ENCODE data around the gene BBIP1.
"Not testable (repeated sequence)": the region's sequence is repeated elsewhere in the genome, so short reads cannot be mapped to it uniquely, and the experiment has no call there.

The BBIP1 gene

DNA sequence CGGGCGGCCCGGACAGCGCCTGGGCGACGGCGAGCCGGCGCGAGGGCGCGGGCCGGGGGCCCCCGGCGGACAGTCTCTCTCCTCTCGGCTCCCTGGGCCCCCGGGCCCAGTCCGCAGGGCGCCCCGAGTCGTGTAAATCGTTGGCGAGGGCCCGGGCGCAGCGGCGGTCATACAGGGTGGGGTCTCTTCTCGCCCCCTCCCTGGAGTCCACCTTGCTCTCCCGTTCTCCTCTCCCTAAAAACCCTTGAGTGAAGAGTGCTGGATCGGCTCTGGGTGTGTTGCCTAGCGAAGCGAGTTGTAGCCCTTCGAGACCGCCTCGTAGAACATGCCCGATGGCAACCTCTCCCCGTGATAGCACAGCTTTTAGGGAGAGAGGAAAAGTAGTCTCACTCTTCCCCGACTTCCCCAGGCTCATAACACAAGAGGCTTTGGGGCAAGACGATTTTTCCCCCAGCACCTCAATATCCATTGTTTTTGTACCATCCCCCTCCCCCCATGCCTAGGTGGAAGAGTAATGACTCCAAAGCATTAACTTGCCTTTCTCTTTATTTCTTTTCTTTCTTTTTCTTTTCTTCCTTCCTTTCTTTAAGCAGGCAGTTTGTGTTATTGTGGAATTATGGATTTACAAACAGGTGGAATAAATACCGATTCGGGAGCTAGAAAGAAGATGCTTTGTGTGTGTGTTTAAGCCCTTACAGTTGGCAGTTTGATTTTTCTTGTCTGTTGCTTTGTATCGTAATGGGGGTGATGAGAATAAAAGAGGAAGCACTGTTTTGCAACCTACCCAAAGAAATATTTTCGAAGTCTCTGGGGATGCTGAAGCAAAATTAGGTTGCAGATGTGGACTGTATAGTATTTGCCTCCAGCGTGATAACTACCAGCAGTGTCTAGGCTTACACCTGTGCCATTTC, 1.2 kb upstream of the BBIP1 start:
- DNase-seq = peak; percentile 18

GRCh38 chr10:110919349-110919931, 460 bp upstream of the BBIP1 start, which contains the start of gene SHOC2:
TSS of gene SHOC2 (plus strand) at chr10:110919604. CDS start at chr10:110964359, 44,755 bp downstream.
- DNase-seq = peak; percentile 100

DNA sequence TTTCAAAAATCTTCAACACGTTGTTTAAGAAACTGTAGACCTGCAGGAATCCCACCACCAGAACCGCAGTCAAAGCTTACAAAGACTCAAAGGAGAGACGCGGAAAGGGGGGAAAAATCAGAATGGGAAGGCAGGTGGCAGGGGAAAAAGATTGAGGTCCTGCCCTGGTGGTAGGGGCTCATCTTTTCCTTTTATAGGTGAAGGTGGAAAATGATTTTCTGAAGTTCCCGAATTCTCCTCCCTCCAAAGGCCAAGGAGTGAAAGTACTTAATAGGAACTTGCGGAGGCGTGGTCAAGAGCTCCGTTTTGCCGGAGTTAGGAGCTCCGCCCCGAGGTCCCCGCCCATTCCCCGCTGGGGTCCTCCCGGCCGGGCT, 724 bp downstream of the BBIP1 start:
- peak; percentile 90 for DNase-seq

DNA sequence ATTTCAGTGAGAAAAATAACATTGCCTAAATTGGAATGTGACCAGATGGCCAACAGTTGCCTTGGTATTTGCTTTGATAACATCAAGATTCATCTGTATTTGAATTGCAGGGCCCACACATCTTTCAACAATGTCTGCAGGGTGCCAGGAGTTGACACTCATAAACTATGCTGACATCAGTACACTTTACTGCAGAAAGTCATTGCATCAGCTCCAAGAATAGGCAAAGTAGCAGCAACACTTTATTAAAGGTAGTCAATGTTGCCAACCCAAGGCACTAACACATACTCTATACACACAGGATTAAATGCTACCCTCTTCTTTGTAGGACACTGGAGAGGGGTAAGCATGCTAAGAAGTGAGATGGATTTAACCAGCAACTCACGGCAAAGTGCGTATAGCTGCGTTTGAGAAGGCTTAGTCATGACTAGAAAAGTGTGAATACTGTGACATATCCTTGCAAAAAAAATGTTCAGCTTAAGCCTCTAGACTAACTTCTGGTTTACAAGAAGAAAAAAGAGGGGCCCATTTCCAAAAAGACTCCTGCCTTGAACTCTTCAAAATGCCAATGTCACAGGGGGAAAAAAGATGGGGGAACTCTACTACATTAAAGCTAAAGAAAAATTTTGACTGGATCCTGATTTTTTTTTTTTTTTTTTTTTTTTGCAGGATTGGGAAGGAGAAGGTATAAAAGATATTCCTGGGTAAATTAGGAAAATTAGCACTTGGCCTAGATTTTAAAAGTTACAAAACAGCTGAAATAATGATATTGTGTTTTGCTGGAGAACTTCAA, 2.2 kb downstream of the BBIP1 start:
- no peak for DNase-seq

DNA sequence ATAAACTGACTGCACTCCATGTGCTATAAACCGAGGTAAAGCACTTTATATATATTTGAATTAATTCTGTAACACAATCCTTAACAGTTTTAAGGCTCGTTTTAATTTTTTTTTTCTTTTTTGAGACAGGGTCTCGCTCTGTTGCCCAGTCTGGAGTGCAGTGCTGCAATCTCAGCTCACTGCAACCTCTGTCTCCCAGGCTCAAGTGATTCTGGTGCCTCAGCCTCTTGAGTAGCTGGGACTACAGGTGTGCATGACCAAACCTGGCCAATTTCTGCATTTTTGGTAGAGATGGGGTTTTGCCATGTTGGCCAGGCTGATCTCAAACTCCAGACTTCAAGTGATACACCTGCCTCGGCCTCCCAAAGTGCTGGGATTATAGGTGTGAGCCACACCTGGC, 3.4 kb downstream of the BBIP1 start:
- DNase-seq = not testable (repeated sequence)

GRCh38 chr10:110915035-110915434, 3.9 kb downstream of the BBIP1 start:
- no peak for DNase-seq

DNA sequence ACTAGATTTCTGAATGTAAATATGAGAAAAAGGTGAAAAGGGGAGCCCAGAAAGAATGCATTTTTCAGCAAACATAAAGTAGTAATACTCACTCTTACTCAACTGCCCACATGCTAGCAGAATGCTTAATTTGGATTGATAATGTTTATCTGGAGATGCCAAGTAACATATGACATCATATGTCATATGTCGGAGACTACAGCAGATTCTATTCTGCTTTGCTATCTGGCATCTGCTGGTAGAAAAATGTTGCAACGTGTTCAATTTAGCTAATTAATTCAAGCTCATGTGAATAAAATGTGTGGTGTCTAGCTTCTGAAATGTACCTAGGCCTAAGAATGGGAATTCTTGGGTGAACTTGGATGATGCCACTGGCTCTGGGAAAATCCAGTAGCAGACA, 4.5 kb downstream of the BBIP1 start:
- no peak for DNase-seq

DNA sequence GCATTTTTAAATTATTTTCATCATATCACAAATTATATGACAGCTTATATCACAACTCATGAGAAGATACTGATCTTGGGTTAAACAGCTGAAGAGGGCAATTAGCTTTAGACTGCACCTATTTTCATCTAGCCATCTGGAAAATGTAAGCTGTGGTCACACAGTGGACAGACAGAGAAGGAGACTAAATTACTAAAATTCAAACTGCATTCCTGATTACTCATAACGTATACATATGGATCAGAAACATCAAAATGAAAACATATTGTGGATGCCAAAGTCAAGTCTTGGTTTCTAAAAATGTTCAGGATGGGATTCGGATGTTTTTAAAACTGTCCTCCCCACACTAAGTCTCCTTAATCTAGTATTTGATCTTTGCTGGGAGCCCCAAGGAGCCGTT, 6.6 kb downstream of the BBIP1 start:
- DNase-seq = no peak

DNA sequence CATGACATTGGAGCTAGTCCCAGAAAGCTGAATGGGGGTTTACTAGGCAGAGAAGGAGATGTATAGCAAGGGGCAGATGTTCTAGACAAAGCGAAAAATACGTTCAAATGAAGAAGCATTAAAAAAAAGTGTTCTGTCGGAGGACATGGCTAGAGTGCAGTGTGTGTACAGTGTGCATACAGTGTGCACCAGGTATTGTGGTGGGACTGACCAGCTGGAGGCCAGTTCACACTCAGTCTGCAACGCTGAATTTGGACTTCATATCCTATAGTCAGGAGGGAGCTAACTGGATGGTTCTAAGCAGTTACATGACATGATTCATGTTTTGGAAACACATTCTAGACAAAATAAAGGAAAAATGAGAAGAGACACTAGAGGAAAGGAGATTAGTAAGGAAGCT, 8.8 kb downstream of the BBIP1 start:
- no peak for DNase-seq

DNA sequence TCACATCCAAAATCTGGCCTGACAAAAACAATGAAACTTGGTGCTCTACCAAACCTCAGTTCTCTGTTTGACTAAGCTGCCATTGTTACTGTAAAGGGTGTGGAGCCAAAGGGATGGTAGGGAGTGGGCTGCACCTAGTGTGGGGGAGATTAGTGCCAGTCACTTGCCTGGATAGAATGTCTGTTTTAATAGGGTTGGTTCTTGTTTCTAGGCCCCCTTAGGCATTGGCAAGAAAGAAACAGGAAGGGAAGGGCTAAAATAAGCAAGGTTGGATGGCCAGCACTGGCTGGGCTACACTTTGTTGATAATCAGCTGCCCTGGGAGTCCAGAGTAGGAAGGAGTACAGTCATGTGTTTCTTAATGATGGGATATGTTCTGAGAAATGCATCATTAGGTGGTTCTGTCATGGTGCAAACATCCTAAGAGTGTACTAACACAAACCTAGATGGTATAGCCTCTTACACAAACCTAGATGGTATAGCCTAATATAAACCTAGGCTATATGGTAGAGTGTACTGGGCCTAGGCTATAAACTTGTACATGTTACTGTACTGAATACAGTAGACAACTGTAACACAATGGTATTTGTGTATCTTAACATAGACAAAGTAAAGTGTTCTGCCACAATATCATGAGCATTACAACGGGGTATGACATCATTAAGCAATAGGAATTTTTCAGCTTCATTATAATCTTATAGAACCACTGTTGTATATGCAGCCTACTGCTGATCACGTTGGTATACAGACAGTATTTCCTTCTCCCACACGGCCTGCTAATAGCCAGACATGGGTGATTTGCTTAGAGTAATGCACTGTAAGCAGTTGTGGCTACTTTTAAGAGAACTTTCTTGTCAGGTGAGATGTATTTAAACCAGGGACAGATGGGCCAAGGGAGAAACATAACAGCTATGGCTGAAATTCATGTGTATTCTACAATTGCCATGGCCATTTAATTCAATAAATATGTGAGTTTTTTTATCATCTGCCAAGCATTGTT, 15.4 kb downstream of the BBIP1 start:
- no peak for DNase-seq

DNA sequence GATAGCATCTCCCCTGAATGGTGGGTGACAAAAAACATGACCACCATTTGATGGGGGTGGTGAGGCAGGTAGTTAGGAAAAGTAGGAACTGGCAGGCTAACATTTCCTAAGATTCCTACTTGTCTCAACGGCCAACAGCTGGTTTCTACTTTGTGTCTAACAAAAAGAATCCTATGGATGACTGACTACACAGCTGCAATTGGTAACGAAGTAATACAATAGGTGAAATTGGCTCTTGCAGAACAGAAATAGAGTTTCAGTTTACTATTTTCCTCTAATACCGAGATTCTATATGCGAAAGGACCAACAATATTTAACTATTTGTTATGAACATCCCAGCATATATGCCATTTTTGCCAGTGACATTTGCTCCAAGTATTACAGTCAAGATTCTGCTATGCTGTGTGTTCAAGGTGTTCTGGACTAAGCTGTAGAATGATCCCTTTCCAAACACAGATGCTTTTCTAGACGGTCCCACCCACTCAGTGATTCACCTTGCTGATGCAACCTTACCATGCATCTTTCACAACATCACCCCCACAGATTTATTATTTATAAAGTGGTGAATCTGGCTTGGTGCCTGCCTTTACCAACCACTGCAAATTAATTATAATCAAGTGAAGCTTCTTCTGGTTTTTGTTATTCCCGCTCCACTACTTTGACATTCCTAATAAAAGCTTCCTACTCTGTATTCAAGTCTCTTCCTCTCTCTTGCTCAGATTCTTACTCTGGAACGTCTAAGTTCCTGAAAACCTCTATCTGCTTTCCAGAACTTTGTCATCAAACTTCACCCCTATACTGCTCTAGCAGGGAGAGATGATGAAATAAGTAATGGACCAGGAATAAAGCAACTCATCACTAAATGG, 16.8 kb downstream of the BBIP1 start:
- no peak for DNase-seq

GRCh38 chr10:110900983-110901382, 18.0 kb downstream of the BBIP1 start:
- DNase-seq = no peak

- no peak for DNase-seq
These were observed 20.6 kb downstream of the BBIP1 start for GRCh38 chr10:110898391-110898790.

- DNase-seq = no peak
These were observed 21.8 kb downstream of the BBIP1 start for GRCh38 chr10:110897184-110897583.

DNA sequence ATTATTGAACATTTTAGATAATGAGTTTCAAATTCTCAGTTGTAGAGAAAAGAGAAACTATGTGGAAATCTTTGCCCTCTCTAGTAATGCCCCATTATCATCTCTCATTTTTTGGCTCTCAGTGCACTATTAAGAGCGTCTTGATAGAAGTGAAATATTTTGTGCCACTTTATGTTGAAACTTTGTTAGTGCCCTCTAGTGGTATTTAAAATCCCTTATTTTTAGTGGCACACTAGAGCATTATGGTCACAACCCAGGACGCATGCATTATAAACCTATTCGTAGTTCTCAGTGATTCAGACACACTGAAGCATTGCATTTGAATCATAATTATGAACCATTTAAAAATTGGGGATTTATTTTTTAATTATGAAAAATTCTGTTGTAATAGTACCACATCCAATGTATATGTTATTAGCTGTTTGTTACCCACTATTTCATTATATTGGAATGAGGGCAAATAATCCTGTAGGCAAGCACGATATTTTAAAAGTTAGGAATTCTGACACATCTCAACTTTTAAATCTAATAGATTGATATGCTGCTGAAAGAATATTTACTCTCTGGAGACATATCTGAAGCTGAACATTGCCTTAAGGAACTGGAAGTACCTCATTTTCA, 25.3 kb downstream of the BBIP1 start:
- DNase-seq = peak; percentile 76

DNA sequence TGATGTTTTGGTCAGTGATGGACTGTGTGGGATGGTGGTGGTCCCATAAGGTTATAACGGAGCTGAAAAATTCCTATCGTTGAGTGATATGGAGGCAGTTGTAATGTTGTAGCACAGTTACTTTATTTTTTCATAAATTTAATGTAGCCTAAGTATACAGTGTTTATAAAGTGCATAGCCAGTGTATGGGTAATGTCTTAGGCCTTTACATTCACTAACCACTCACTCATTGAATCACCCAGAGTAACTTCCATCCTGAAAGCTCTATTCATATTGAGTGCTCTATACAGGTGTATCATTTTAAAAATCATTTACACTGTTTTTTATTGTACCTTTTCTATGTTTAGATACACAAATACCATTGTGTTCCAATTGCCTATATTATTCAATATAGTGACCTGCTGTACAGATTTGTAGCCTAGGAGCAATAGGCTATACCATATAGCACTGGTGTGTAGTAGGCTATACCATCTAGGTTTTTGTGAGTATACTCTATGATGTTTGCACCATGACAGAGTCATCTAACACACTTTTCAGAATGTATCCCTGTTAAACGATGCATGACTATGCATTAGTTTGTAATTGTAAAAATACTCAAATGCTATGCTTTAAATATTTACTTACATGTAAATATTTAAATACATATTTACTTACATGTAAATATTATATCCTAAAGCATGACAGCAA, 26.2 kb downstream of the BBIP1 start:
- no peak for DNase-seq

GRCh38 chr10:110887560-110887959, 31.4 kb downstream of the BBIP1 start:
- no peak for DNase-seq

DNA sequence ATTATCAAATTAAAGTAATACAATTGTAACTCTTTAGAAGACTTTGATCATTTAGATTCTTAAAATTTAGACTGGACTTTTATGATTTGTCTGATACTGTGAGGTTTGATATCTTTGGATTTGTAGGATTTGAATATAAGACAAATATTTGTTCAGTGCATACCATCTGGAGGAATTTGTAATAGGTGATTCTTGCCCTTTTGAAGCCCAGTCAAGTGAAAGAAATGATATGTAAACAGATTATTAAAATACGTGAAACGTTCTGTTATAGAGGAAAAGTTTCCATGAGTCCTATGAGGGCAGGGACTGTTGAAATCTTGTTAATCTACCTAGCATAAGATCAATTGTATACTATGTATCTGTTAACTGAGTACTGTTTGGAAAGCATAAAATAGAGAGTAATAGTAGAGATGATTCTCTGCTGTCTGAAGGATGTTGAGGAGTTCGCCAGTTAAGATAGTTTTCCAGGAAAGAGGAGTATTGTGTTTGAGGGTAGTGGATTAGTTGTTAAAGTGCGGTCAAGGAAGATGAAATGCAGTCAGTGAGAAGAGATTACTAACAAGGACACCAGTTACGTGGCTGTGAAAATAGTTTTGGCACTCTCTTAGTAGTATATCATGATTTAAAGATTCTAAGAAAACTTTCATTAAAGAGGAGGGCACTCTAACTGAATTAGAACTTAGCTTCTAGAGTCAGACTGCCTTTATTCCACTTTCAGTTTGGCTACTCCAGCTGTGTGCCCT, 32.9 kb downstream of the BBIP1 start:
- no peak for DNase-seq

- no peak for DNase-seq
These were observed 35.1 kb downstream of the BBIP1 start for GRCh38 chr10:110883924-110884323.
